ENCODE measurements around the gene USH2A. TPM values are rescaled to one million over a fixed set of nuclear protein-coding genes. Genes with fewer than 3 reads are reported as not detected.

USH2A gene
- total RNA-seq, 1 donor = under 0.01 TPM

- DNase-seq (ENCODE audit: low read depth) = no peak
- no peak overlapping the region for H3K4me3 ChIP-seq (ENCODE audit: low read depth, low read length)
- TF ChIP-seq, protein P1, sequence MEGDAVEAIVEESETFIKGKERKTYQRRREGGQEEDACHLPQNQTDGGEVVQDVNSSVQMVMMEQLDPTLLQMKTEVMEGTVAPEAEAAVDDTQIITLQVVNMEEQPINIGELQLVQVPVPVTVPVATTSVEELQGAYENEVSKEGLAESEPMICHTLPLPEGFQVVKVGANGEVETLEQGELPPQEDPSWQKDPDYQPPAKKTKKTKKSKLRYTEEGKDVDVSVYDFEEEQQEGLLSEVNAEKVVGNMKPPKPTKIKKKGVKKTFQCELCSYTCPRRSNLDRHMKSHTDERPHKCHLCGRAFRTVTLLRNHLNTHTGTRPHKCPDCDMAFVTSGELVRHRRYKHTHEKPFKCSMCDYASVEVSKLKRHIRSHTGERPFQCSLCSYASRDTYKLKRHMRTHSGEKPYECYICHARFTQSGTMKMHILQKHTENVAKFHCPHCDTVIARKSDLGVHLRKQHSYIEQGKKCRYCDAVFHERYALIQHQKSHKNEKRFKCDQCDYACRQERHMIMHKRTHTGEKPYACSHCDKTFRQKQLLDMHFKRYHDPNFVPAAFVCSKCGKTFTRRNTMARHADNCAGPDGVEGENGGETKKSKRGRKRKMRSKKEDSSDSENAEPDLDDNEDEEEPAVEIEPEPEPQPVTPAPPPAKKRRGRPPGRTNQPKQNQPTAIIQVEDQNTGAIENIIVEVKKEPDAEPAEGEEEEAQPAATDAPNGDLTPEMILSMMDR (IDR thresholded peaks at IDR 0.05; ENCODE audit: insufficient read depth, low read depth, low read length) = no peak
These were observed 36.5 kb upstream of the USH2A start for GRCh38 chr1:216459651-216460207.

- no peak overlapping the region for H3K4me3 ChIP-seq (ENCODE audit: low read depth, low read length)
- DNase-seq (ENCODE audit: low read depth) = no peak
- TF ChIP-seq, protein P1 (IDR thresholded peaks at IDR 0.05; ENCODE audit: insufficient read depth, low read depth, low read length) = no peak
These were observed 35.6 kb upstream of the USH2A start for GRCh38 chr1:216458812-216459211.

DNA sequence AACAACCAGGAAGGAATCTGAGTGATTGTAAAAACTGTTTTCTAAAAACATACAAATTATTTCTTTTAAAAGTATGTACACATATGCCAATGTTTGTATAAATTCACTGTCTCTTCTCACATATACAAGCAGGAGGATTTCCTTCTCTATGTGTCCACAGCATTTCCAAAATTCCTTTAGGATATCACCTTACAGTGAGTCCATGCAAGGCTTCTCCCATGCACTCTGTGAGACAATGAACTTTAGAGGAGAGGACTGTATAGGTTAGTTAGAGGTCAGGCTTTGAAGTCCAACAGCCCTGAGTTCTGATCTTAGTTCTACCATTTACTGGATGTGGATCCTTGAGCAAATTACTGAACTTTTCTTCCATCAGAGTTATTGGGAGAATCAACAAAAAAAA, 34.1 kb upstream of the USH2A start:
- no peak for DNase-seq (ENCODE audit: low read depth)
- TF ChIP-seq, protein P1 (IDR thresholded peaks at IDR 0.05; ENCODE audit: insufficient read depth, low read depth, low read length) = no peak

GRCh38 chr1:216456682-216457081, 33.4 kb upstream of the USH2A start:
- no peak overlapping the region for H3K4me3 ChIP-seq (ENCODE audit: low read depth, low read length)
- DNase-seq (ENCODE audit: low read depth) = peak; percentile 62
- TF ChIP-seq, protein P1 (IDR thresholded peaks at IDR 0.05; ENCODE audit: insufficient read depth, low read depth, low read length) = no peak

More for the DNA sequence above, 34.1 kb upstream of the USH2A start:
- H3K4me3 ChIP-seq (ENCODE audit: low read depth, low read length) = no peak overlapping the region

GRCh38 chr1:216453777-216454176, 30.5 kb upstream of the USH2A start:
- TF ChIP-seq, protein P1 (IDR thresholded peaks at IDR 0.05; ENCODE audit: insufficient read depth, low read depth, low read length) = no peak
- H3K4me3 ChIP-seq (ENCODE audit: low read depth, low read length) = no peak overlapping the region
- DNase-seq (ENCODE audit: low read depth) = no peak

GRCh38 chr1:216450227-216450626, 27.0 kb upstream of the USH2A start:
- TF ChIP-seq, protein P1 (IDR thresholded peaks at IDR 0.05; ENCODE audit: insufficient read depth, low read depth, low read length) = no peak
- no peak for DNase-seq (ENCODE audit: low read depth)
- no peak overlapping the region for H3K4me3 ChIP-seq (ENCODE audit: low read depth, low read length)

GRCh38 chr1:216448011-216448510, 24.8 kb upstream of the USH2A start:
- DNase-seq (ENCODE audit: low read depth) = no peak
- H3K4me3 ChIP-seq (ENCODE audit: low read depth, low read length) = no peak overlapping the region
- TF ChIP-seq, protein P1 (IDR thresholded peaks at IDR 0.05; ENCODE audit: insufficient read depth, low read depth, low read length) = no peak
